ENCODE data around the gene TENT4B. TPM values are rescaled to one million over a fixed set of nuclear protein-coding genes. Genes with fewer than 3 reads are reported as not detected.
"Not testable (repeated sequence)": the region's sequence is repeated elsewhere in the genome, so short reads cannot be mapped to it uniquely, and the experiment has no call there.

The TENT4B gene
- total and polyA plus RNA-seq, 8 donors = 14.8 to 19.0 (median 15.9) TPM

- Histone ChIP-seq H3K4me3 (no peak overlapping the region), H3K27ac (no peak overlapping the region), H3K36me3 (no peaks in the 10 kb centered on the region), H3K4me1 (peaks cover 4 to 51% of the 10 kb centered on the region in 2 donors), H3K9me3 (no peaks in the 10 kb centered on the region), H3K27me3 (no peaks in the 10 kb centered on the region)
- TF ChIP-seq CTCF (IDR thresholded peaks at IDR 0.05) = no peak
- intact Hi-C loops (cut with DNase I) = no loop called here
- DNase-seq (no peak), ATAC-seq (no peak)
These were observed 8.8 kb downstream of the TENT4B start for GRCh38 chr16:50161950-50162349.

- no peak overlapping the region for H3K4me3 ChIP-seq
- no peak for TF ChIP-seq CTCF (IDR thresholded peaks at IDR 0.05)
- H3K27me3 ChIP-seq = no peaks in the 10 kb centered on the region
- H3K27ac ChIP-seq = no peak overlapping the region
- intact Hi-C loops (cut with DNase I) = no loop called here
- ATAC-seq (no peak), DNase-seq (no peak)
- no peaks in the 10 kb centered on the region for H3K36me3 ChIP-seq
- H3K9me3 ChIP-seq = no peaks in the 10 kb centered on the region
- peaks cover 4 to 56% of the 10 kb centered on the region in 2 donors for H3K4me1 ChIP-seq
These were observed 12.4 kb downstream of the TENT4B start for GRCh38 chr16:50165473-50165872.

GRCh38 chr16:50166511-50167500 lies 13.7 kb downstream of the TENT4B start:
- no peaks in the 10 kb centered on the region for H3K27me3 ChIP-seq
- intact Hi-C loops (cut with DNase I) = no loop called here
- TF ChIP-seq CTCF (IDR thresholded peaks at IDR 0.05) = no peak
- DNase-seq (no peak), ATAC-seq (no peak)
- no peaks in the 10 kb centered on the region for H3K9me3 ChIP-seq
- no peaks in the 10 kb centered on the region for H3K36me3 ChIP-seq
- peaks cover 0 to 45% of the 10 kb centered on the region in 2 donors for H3K4me1 ChIP-seq
- no peak overlapping the region for H3K27ac ChIP-seq
- H3K4me3 ChIP-seq = no peak overlapping the region

GRCh38 chr16:50167556-50167955 lies 14.4 kb downstream of the TENT4B start:
- no peak for TF ChIP-seq CTCF (IDR thresholded peaks at IDR 0.05)
- Histone ChIP-seq H3K27ac (no peak overlapping the region), H3K27me3 (no peaks in the 10 kb centered on the region), H3K4me3 (no peak overlapping the region), H3K4me1 (peaks cover under 1 to 52% of the 10 kb centered on the region in 2 donors), H3K36me3 (no peaks in the 10 kb centered on the region), H3K9me3 (no peaks in the 10 kb centered on the region)
- DNase-seq = no peak
- no peak for ATAC-seq
- intact Hi-C loops (cut with DNase I) = no loop called here

- no peaks in the 10 kb centered on the region for H3K27me3 ChIP-seq
- H3K27ac ChIP-seq = no peak overlapping the region
- ATAC-seq = peak; percentile 21
- DNase-seq = no peak
- no peaks in the 10 kb centered on the region for H3K9me3 ChIP-seq
- no peak for TF ChIP-seq CTCF (IDR thresholded peaks at IDR 0.05)
- intact Hi-C loops (cut with DNase I) = no loop called here
- peaks cover 3 to 61% of the 10 kb centered on the region in 2 donors for H3K4me1 ChIP-seq
- H3K36me3 ChIP-seq = no peaks in the 10 kb centered on the region
- no peak overlapping the region for H3K4me3 ChIP-seq
These were observed 16.5 kb downstream of the TENT4B start for GRCh38 chr16:50169555-50170096.

GRCh38 chr16:50171773-50172172 lies 18.7 kb downstream of the TENT4B start:
- H3K27ac ChIP-seq; DNase-seq; H3K36me3 ChIP-seq; H3K4me3 ChIP-seq; H3K9me3 ChIP-seq; intact Hi-C loops (cut with DNase I); H3K27me3 ChIP-seq: not testable (repeated sequence)
- ATAC-seq = peak; percentile 53
- H3K4me1 ChIP-seq = peaks cover 3 to 48% of the 10 kb centered on the region in 2 donors

Data from left lung (tissue), 10 donors.